ENCODE results near the gene BANP.
"Not testable (repeated sequence)": the region's sequence is repeated elsewhere in the genome, so short reads cannot be mapped to it uniquely, and the experiment has no call there.

The BANP gene

DNA sequence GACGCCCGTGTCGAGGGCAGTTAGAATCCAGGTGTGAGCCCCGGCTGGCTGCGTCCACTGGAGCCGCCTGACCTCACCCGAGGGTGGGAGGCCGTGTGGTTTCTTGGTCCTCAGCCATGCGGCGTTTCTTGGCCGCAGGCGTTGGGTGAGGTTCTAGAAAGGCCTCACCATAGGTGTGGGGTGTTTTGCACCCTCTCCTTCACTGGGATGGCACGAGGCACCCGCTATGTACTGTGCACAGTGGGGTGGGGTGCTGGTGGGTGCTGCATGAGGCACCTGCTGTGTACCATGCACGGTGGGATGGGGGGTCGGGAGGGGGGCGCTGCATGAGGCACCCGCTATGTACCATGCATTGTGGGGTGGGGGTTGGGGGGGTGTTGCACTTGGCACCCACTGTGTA is 169.6 kb downstream of the BANP start:
- CTCF ChIA-PET, result no interaction called here
- no peak for TF ChIP-seq BHLHE40 (IDR thresholded peaks at IDR 0.05; ENCODE audit: borderline replicate concordance)
- TF ChIP-seq ELF4 (IDR thresholded peaks at IDR 0.05), result no peak
- no peak for TF ChIP-seq HDGF (IDR thresholded peaks at IDR 0.05; ENCODE audit: borderline replicate concordance)
- TF ChIP-seq, protein P1, sequence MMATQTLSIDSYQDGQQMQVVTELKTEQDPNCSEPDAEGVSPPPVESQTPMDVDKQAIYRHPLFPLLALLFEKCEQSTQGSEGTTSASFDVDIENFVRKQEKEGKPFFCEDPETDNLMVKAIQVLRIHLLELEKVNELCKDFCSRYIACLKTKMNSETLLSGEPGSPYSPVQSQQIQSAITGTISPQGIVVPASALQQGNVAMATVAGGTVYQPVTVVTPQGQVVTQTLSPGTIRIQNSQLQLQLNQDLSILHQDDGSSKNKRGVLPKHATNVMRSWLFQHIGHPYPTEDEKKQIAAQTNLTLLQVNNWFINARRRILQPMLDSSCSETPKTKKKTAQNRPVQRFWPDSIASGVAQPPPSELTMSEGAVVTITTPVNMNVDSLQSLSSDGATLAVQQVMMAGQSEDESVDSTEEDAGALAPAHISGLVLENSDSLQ (IDR thresholded peaks at IDR 0.05), result no peak
- no peak for TF ChIP-seq FOXK2 (IDR thresholded peaks at IDR 0.05)
- no peak for TF ChIP-seq CTBP1 (IDR thresholded peaks at IDR 0.05; ENCODE audit: borderline replicate concordance)
- TF ChIP-seq ZNF384 (IDR thresholded peaks at IDR 0.05), result no peak
- TF ChIP-seq TARDBP (IDR thresholded peaks at IDR 0.05), result no peak
- no peak for TF ChIP-seq LEF1 (IDR thresholded peaks at IDR 0.05; ENCODE audit: borderline replicate concordance)
- TF ChIP-seq FOXM1 (IDR thresholded peaks at IDR 0.05; ENCODE audit: borderline replicate concordance), result no peak
- no peak for TF ChIP-seq SUZ12 (IDR thresholded peaks at IDR 0.05)
- TF ChIP-seq SP1 (IDR thresholded peaks at IDR 0.05), result no peak
- no peak for TF ChIP-seq L3MBTL2 (conservative IDR thresholded peaks at IDR 0.05)
- TF ChIP-seq FOXA1 (IDR thresholded peaks at IDR 0.05), result no peak
- TF ChIP-seq NFRKB (IDR thresholded peaks at IDR 0.05), result no peak
- no peak for TF ChIP-seq ARNT (IDR thresholded peaks at IDR 0.05)
- POLR2A ChIA-PET, result interaction anchor here (0.6 kb wide), 1 partner anchor 1584 kb away, joined by 4 read pairs; no protein-coding TSS in a partner anchor
- no peak for DNase-seq (ENCODE audit: extremely low spot score)

DNA sequence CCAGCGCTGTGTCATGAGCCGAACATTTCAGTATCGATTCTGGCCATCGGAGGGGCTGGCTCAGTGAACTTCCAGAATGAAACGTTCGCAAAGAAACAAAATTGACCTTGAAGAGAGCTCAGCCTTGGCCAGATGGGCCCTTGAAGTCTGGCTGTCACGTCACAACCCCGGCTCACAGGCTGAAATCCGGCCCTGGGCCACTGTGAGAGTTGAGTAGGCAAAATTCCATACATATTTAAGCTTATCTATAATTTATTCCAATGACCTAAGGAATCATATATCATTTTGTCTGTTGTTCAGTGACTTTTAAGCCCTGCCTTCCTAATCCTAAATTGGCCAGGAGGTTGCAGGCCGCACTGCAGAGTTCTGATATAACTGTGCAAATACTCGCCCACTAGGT is 170.2 kb downstream of the BANP start:
- CTCF ChIA-PET; DNase-seq (ENCODE audit: extremely low spot score): not testable (repeated sequence)
- POLR2A ChIA-PET, result interaction anchor here (0.6 kb wide), 1 partner anchor 1583 kb away, joined by 4 read pairs; no protein-coding TSS in a partner anchor

DNA sequence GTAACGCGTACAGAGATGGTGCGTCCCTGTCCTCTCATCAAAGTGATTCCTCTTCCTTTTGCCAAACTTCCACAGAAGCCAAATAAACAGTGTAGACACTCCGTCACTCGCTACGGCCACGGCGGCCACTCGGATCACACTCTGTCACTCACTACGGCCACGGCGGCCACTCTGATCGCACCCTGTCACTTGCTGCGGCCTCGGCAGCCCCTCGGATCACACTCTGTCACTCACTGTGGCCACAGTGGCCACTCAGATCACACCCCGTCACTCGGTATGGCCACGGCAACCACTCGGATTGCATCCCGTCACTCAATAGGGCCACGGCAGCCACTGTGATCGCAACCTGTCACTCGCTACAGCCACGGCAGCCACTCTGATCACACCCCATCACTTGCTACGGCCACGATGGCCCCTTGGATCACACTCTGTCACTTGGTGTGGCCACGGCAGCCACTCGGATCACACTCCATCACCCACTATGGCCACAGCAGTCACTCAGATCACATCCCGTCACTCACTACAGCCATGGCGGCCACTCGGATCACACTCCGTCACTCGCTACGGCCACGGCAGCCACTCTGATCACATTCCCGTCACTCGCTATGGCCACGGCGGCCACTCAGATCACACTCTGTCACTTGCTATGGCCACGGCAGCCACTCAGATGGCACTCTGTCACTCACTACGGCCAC is 170.8 kb downstream of the BANP start:
- no peak for DNase-seq (ENCODE audit: extremely low spot score)
- ChIA-PET POLR2A (no interaction called here), CTCF (no interaction called here)
- TF ChIP-seq CTBP1 (IDR thresholded peaks at IDR 0.05; ENCODE audit: borderline replicate concordance) (no peak), TARDBP (IDR thresholded peaks at IDR 0.05) (no peak), NFRKB (IDR thresholded peaks at IDR 0.05) (no peak), ARNT (IDR thresholded peaks at IDR 0.05) (no peak), FOXK2 (IDR thresholded peaks at IDR 0.05) (no peak), ELF4 (IDR thresholded peaks at IDR 0.05) (no peak), SP1 (IDR thresholded peaks at IDR 0.05) (no peak), HDGF (IDR thresholded peaks at IDR 0.05; ENCODE audit: borderline replicate concordance) (no peak), LEF1 (IDR thresholded peaks at IDR 0.05; ENCODE audit: borderline replicate concordance) (no peak), L3MBTL2 (conservative IDR thresholded peaks at IDR 0.05) (no peak), FOXM1 (IDR thresholded peaks at IDR 0.05; ENCODE audit: borderline replicate concordance) (no peak), SUZ12 (IDR thresholded peaks at IDR 0.05) (no peak), FOXA1 (IDR thresholded peaks at IDR 0.05) (no peak), BHLHE40 (IDR thresholded peaks at IDR 0.05; ENCODE audit: borderline replicate concordance) (no peak), ZNF384 (IDR thresholded peaks at IDR 0.05) (no peak)
- TF ChIP-seq, protein P1 (IDR thresholded peaks at IDR 0.05), result no peak

All from HEK293T (cell line).